Pancreas (tissue), 10 donors: ENCODE measurements around the gene RASGEF1B. TPM values are rescaled to one million over a fixed set of nuclear protein-coding genes. Genes with fewer than 3 reads are reported as not detected.

ENCODE experiments used
- ATAC-seq, 4 donors: fragments of 200-7000 bp; cut with Tn5 transposase; one replicate each; pipeline versions ENCODE4 v1.8.0 to v1.9.1; 2020; ENCODE audit warnings: mild to moderate bottlenecking in 4 of 4, moderate library complexity in 4 of 4
- DNase-seq, 6 donors: peaks; one replicate each; pipeline ENCODE4 v3.0.0-alpha.2; 2020
- FAIRE-seq: peaks from 2 replicates; lab custom pipeline; 2012; peaks lifted over from hg19 to GRCh38; lab: Jason Lieb, UNC
- H3K27ac ChIP-seq, 4 donors: fragments of 200-600 bp; sonication (generic); 1 replicate in 3 of 4; 2 replicates in 1 of 4; pipeline versions ENCODE4 v1.5.0 to v1.8.0; 2020
- H3K27me3 ChIP-seq, 4 donors: fragments of 200-600 bp; one replicate each; pipeline ENCODE4 v1.8.0; 2021
- H3K36me3 ChIP-seq, 3 donors: fragments of 200-600 bp; sonication (generic) in 1 of 3; one replicate each; pipeline versions ENCODE4 v1.5.0 to v1.8.0; 2020 to 2021
- H3K4me1 ChIP-seq, 3 donors: fragments of 200-600 bp; one replicate each; pipeline ENCODE4 v1.8.0; 2021
- H3K4me3 ChIP-seq, 4 donors: fragments of 200-600 bp; sonication (generic) in 2 of 4; one replicate each; pipeline versions ENCODE4 v1.5.0 to v1.8.0; 2020 to 2021
- H3K9me3 ChIP-seq, 4 donors: fragments of 200-600 bp; one replicate each; pipeline ENCODE4 v1.8.0; 2021
- WGBS, 2 donors: extraction: QIAGEN DNeasy Blood & Tissue Kit; methylation state at CpG; one replicate each; pipeline ENCODE4 v1.1.7; 2013; 5-methylcytosine and 5-hydroxymethylcytosine counted together
- intact Hi-C, 3 donors: fragments of 100-400 bp; cut with DNase I; formaldehyde crosslinking; loops; one replicate each; pipeline versions ENCODE4 v1.11.1 to v1.14.2; 2022
- polyA plus RNA-seq, 2 donors: library from polyadenylated mRNA; stranded (reverse); fragments of 200-250 nt; gene quantifications; one replicate each; pipeline ENCODE4 v1.2.3, GENCODE V29; 2013
- total RNA-seq, 6 donors: library from RNA; stranded (reverse); fragmentation: NEBNext Ultra II Directional in 4 of 6; extraction: Animal tissue kit (Norgen Biotek cat#: 25700) in 4 of 6; gene quantifications; one replicate each; pipeline versions ENCODE4 v1.2.1 to v1.2.4, GENCODE V29; 2021 to 2023
- TF ChIP-seq, protein P1 (sequence below), 4 donors: fragments of 200-600 bp; sonication (generic) in 3 of 4; IDR thresholded peaks; one replicate each; pipeline versions ENCODE4 v1.5.0 to v1.8.0; 2021; ENCODE audit warnings: antibody characterized with exemption in 4 of 4
- donor health status: healthy with polysubstance abuse.
- donor health status: DM: no; HTN: no; CAD: no; lungs with moderate emphysema.
- donor health status: DM: no; HTN: no; CAD: no.
- donor health status: control.
- donor health status: control.
- donor health status: Bipolar disorder and iron deficiency.
- donor health status: DM: yes; HTN: yes; CAD: no.
- donor health status: DM: no; HTN: no; CAD: no.
- donor health status: DM: no; HTN: no; CAD: no.
- donor health status: DM: yes; HTN: yes; CAD: no.

RASGEF1B gene
- total and polyA plus RNA-seq, 8 donors, result 1.4 to 8.2 (median 3.4) TPM

DNA sequence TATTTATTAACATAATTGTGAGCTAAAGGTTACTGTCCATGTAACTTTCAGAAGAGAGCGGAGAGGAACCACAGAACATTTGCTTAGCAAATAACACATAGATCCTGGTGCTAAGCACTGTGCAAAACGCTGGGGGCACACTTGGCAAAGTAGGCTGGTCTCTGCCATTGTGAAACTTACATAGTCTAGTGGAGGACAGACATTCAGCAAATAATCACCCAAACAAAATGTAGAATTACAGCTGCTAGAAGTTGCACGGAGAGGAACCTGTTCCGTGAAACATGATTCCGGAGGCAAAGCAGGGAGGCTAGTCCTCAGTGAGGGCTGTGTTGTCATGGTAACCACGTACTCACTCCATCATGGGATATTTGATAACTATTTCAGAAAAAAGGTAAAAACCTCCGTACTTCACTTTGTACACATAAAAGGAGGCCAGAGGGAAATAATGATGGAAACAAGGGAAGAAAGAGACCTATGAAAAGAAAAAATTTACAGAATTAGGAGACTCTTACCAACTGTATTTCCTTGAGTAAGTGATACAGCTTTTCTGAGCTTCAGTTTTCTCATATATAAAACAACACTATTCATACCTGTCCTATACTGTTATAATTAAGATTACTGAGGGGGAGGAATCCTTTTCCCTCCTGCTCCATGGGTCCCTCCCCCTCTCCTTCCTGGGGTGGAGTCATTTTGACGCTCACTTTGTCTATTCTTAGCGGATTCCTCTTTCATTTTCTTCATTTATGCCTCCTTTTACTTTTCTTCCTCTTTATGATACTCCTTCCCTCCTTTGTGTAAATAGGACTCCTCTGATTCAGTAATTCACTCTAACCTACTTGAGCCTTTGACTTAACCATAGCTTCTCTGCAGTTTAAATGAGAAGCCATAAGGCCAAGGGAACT lies 825 bp upstream of the RASGEF1B start:
- Histone ChIP-seq H3K36me3 (no peaks in the 10 kb centered on the region), H3K4me1 (peaks cover 0 to 14% (median 0%) of the 10 kb centered on the region in 3 donors), H3K4me3 (peak overlapping the region in 3 of 4 donors; percentile 57 to 72 (median 63)), H3K9me3 (no peaks in the 10 kb centered on the region), H3K27ac (peak overlapping the region; percentile 66 to 98 (median 86)), H3K27me3 (no peaks in the 10 kb centered on the region)
- DNase-seq, result peak in 3 of 6 donors; percentile 27 to 36 (median 35)
- FAIRE-seq, result no peak
- TF ChIP-seq, protein P1, sequence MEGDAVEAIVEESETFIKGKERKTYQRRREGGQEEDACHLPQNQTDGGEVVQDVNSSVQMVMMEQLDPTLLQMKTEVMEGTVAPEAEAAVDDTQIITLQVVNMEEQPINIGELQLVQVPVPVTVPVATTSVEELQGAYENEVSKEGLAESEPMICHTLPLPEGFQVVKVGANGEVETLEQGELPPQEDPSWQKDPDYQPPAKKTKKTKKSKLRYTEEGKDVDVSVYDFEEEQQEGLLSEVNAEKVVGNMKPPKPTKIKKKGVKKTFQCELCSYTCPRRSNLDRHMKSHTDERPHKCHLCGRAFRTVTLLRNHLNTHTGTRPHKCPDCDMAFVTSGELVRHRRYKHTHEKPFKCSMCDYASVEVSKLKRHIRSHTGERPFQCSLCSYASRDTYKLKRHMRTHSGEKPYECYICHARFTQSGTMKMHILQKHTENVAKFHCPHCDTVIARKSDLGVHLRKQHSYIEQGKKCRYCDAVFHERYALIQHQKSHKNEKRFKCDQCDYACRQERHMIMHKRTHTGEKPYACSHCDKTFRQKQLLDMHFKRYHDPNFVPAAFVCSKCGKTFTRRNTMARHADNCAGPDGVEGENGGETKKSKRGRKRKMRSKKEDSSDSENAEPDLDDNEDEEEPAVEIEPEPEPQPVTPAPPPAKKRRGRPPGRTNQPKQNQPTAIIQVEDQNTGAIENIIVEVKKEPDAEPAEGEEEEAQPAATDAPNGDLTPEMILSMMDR (IDR thresholded peaks at IDR 0.05), result peak in 1 of 4 donors; percentile 15
- intact Hi-C loops, result no loop called here
- WGBS, 2 donors, result 22 to 25% methylated on average over 9 of the region's 9 CpGs
- peak; percentile 9 to 51 (median 48) for ATAC-seq

GRCh38 chr4:81471298-81471587 lies 464 bp downstream of the RASGEF1B start:
- ATAC-seq (peak in 2 of 4 donors; percentile 53 to 54), FAIRE-seq (no peak), DNase-seq (no peak)
- peak overlapping the region; percentile 57 to 72 (median 64) for H3K4me3 ChIP-seq
- intact Hi-C loops, result no loop called here
- 0% methylated on average over 21 of the region's 21 CpGs for WGBS, 2 donors
- peaks cover 0 to 14% (median 0%) of the 10 kb centered on the region in 3 donors for H3K4me1 ChIP-seq
- H3K27ac ChIP-seq, result peak overlapping the region; percentile 66 to 98 (median 86)
- TF ChIP-seq, protein P1 (IDR thresholded peaks at IDR 0.05), result no peak
- H3K27me3 ChIP-seq, result no peaks in the 10 kb centered on the region
- H3K36me3 ChIP-seq, result no peaks in the 10 kb centered on the region
- H3K9me3 ChIP-seq, result no peaks in the 10 kb centered on the region

DNA sequence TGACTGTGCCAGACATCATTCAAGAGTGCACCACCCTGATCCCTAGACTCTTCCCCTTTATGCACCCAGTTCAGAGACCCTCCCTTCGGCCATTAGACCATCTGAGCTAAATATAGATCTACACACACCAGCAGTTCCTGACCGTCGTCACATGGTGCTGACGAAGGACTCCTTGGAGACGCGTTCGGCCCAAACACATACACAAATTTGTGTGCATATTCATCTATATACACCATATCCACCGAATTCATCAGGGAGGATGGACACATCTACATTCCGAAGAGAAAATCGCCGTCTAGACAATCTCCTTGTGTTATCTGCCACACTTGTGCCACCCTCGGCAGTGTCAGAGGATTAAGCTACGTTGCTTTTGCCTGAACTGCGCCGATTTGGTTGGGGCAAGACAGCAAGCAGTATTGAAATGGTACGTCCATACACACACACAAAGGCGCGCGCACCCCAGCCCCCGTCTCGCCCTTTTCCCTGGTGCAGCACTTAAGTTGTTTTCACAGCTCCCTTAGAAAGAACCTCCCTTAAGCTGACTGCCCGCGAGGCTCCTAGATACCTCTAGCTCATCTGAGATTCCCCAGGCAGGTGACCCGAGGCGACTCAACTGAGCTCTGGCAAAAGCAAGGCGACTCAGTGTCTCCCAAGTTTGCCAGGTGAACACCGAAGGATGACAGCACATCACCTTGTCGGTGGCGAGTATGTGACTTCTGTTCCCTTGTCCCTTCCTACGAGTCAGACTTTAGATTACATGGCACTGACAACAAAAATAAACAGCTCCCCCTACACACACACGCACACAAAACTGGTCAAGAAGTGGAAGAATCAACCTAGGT lies 1.0 kb downstream of the RASGEF1B start:
- TF ChIP-seq, protein P1 (IDR thresholded peaks at IDR 0.05), result no peak
- no peaks in the 10 kb centered on the region for H3K27me3 ChIP-seq
- intact Hi-C loops, result no loop called here
- peak overlapping the region; percentile 57 to 72 (median 64) for H3K4me3 ChIP-seq
- no peaks in the 10 kb centered on the region for H3K36me3 ChIP-seq
- DNase-seq (peak in 5 of 6 donors; percentile 14 to 64 (median 48)), FAIRE-seq (no peak), ATAC-seq (peak in 3 of 4 donors; percentile 1 to 40 (median 14))
- WGBS, 2 donors, result 1% methylated on average over 31 of the region's 31 CpGs
- H3K4me1 ChIP-seq, result peaks cover 0 to 14% (median 0%) of the 10 kb centered on the region in 3 donors
- no peaks in the 10 kb centered on the region for H3K9me3 ChIP-seq
- H3K27ac ChIP-seq, result peak overlapping the region; percentile 66 to 98 (median 86)

DNA sequence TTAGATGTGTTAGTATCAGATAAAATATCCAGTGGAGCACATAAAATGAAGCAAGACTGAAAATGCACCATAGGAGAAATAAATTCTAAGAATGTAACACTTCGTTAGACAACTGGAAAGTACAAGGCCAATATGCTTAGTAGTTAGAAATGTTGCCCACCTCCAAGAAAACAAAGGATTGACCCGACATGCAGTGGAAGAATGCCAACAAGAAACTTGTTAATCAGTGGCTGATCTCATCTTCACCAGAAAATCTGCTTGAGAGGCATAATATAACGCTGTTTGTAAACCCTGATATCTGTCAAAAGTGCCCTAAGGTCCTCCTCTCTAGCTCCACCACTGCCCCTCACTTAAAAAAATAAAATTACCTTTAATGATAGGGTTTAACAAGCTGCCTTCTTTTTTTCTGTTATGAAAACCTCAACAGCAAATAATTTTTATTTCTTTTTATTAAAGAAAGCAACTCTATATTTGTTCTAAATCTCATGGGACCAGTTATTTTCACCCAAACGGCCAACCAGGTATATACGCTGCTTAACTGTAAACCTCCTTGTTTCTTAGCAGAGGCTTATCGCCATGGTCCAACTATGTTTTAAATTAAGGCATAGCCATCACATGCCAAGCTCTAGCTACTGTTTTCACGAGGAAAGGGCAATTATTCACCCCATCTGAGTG lies 1.8 kb downstream of the RASGEF1B start:
- TF ChIP-seq, protein P1 (IDR thresholded peaks at IDR 0.05), result no peak
- Histone ChIP-seq H3K9me3 (no peaks in the 10 kb centered on the region), H3K4me3 (peak overlapping the region in 2 of 4 donors; percentile 57 to 63), H3K27me3 (no peaks in the 10 kb centered on the region), H3K27ac (peak overlapping the region in 1 of 4 donors; percentile 84), H3K36me3 (no peaks in the 10 kb centered on the region), H3K4me1 (peaks cover 0 to 14% (median 0%) of the 10 kb centered on the region in 3 donors)
- WGBS, 2 donors, result 33% methylated on average over 7 of the region's 7 CpGs
- FAIRE-seq, result no peak
- intact Hi-C loops, result loop anchor here in 2 of 3 donors (5.0 to 10.0 kb wide), 3 partner anchors 372 to 725 kb away; no protein-coding TSS in a partner anchor
- DNase-seq, result no peak
- ATAC-seq, result no peak
